ENCODE data around the gene SEC61A1.

DNA sequence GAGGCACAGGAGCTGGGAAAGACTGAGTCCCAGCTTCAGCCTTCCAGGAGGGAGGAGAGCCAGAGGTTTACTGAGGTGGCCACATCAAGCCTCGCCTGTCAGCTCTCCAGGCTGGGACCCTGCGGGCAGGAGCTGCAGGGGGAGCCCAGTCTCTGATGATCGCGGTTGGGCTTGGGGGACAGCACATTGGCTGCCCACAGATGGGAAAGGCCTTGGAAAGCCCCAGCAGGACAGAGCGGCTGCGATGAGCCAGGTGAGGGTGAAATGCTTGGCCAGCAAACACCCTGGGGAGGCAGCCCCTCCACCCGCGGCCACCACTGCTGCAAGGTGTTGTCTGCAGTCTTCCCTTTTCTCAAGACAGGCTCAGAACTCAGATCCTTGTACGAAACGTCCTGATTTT is 31.2 kb downstream of the SEC61A1 start:
- TF ChIP-seq EZH2 (IDR thresholded peaks at IDR 0.05; ENCODE audit: insufficient read depth, poor library complexity, severe bottlenecking): no peak
- no peak for TF ChIP-seq EZH2phosphoT487 (IDR thresholded peaks at IDR 0.05; ENCODE audit: insufficient read depth, low read depth)

Measured in GM23248 (cell line).